Fibroblast of villous mesenchyme (primary cell): ENCODE results near the gene PROC. TPM values are rescaled to one million over a fixed set of nuclear protein-coding genes. Genes with fewer than 3 reads are reported as not detected.

Source experiments
- DNase-seq: peaks from one replicate; pipeline ENCODE4 v3.0.0-alpha.2; 2010; ENCODE audit warnings: low read depth
- H3K4me3 ChIP-seq: 2 replicates; pipeline ENCODE4 v1.5.1; 2011; ENCODE audit warnings: low read depth, mild to moderate bottlenecking, low read length
- CTCF ChIP-seq: IDR thresholded peaks from 2 replicates; pipeline ENCODE4 v1.5.1; 2012; ENCODE audit warnings: low read depth, mild to moderate bottlenecking, low read length; ENCODE audit not compliant: insufficient read depth
- total RNA-seq: library from RNA; depleted of rRNA; stranded (reverse); fragments of >200 nt; gene quantifications from 2 replicates; pipeline ENCODE4 v1.2.3, GENCODE V29; 2012

The PROC gene
- total RNA-seq, 1 donor: not detected

GRCh38 chr2:127463155-127463991, 45.1 kb downstream of the PROC start:
- DNase-seq: no peak
- no peak for TF ChIP-seq CTCF
- no peak overlapping the region for H3K4me3 ChIP-seq

- DNase-seq: no peak
- no peak for TF ChIP-seq CTCF
Observed at GRCh38 chr2:127464470-127465257, 46.4 kb downstream of the PROC start.

GRCh38 chr2:127465258-127465657, 47.0 kb downstream of the PROC start:
- no peak for TF ChIP-seq CTCF
- no peak for DNase-seq
- H3K4me3 ChIP-seq: no peak overlapping the region

More at GRCh38 chr2:127464470-127465257, 46.4 kb downstream of the PROC start:
- no peak overlapping the region for H3K4me3 ChIP-seq

GRCh38 chr2:127469051-127469450, 50.8 kb downstream of the PROC start:
- TF ChIP-seq CTCF: no peak
- no peak for DNase-seq

GRCh38 chr2:127469974-127470373, 51.7 kb downstream of the PROC start:
- no peak for TF ChIP-seq CTCF

More at GRCh38 chr2:127469051-127469450, 50.8 kb downstream of the PROC start:
- H3K4me3 ChIP-seq: no peak overlapping the region

GRCh38 chr2:127471286-127471988, 53.2 kb downstream of the PROC start:
- H3K4me3 ChIP-seq: no peak overlapping the region
- TF ChIP-seq CTCF: no peak
- DNase-seq: no peak

More at GRCh38 chr2:127469974-127470373, 51.7 kb downstream of the PROC start:
- no peak overlapping the region for H3K4me3 ChIP-seq
- DNase-seq: no peak
